Testis (tissue), 3 donors: ENCODE results near the gene AURKA. TPM values are rescaled to one million over a fixed set of nuclear protein-coding genes. Genes with fewer than 3 reads are reported as not detected.

Experiments used
- DNase-seq: peaks from one replicate; pipeline ENCODE4 v3.0.0-alpha.2; 2019
- H3K27ac ChIP-seq, 2 donors: fragments of 200-600 bp; sonication (generic); one replicate each; pipeline ENCODE4 v1.5.1; 2019
- H3K27me3 ChIP-seq: fragments of 200-600 bp; sonication (generic); one replicate; pipeline ENCODE4 v1.5.1; 2019
- H3K36me3 ChIP-seq: fragments of 200-600 bp; sonication (generic); one replicate; pipeline ENCODE4 v1.5.1; 2017; ENCODE audit warnings: low read depth; ENCODE audit errors: missing control alignments
- H3K4me1 ChIP-seq: fragments of 200-600 bp; sonication (generic); one replicate; pipeline ENCODE4 v1.5.1; 2019
- H3K4me3 ChIP-seq, 2 donors: fragments of 200-600 bp; sonication (generic); one replicate each; pipeline ENCODE4 v1.5.1; 2017 to 2019
- H3K9me3 ChIP-seq: fragments of 200-600 bp; sonication (generic); one replicate; pipeline ENCODE4 v1.5.1; 2017
- CTCF ChIP-seq, 3 experiments: fragments of 450-650 bp in 2 of 3; fragments of 200-600 bp in 1 of 3; sonication (generic) in 1 of 3; IDR thresholded peaks; one replicate each; pipeline ENCODE4 v1.5.1; 2016 to 2019; ENCODE audit warnings: antibody characterized with exemption in 3 of 3, mild to moderate bottlenecking in 2 of 3, moderate library complexity in 1 of 3
- POLR2A ChIP-seq: fragments of 450-650 bp; IDR thresholded peaks from one replicate; pipeline ENCODE4 v1.6.1; 2017; ENCODE audit warnings: antibody characterized with exemption, mild to moderate bottlenecking, moderate library complexity
- WGBS, 2 donors: methylation state at CpG; one replicate each; pipeline ENCODE4 v1.1.5; 2018; 5-methylcytosine and 5-hydroxymethylcytosine counted together
- intact Hi-C: fragments of 100-400 bp; cut with DNase I; formaldehyde crosslinking; loops from one replicate; pipeline ENCODE4 v1.15.1; 2023; ENCODE audit warnings: low total_unique reads
- polyA plus RNA-seq: library from polyadenylated mRNA; stranded (reverse); fragments of 350-450 nt; fragmentation: Illumina TruSeq; extraction: RNeasy Lipid Tissue Mini Kit (QIAGEN cat#74804); gene quantifications from one replicate; pipeline ENCODE4 v1.2.3, GENCODE V29; 2014; ENCODE audit warnings: low read depth, low replicate concordance; ENCODE audit not compliant: insufficient read depth
- total RNA-seq, 2 donors: library from RNA; depleted of rRNA; stranded (reverse); fragments of >200 nt; gene quantifications; one replicate each; pipeline ENCODE4 v1.2.3, GENCODE V29; 2016

The AURKA gene
- total and polyA plus RNA-seq, 3 donors from 2014 or later = 27.2 to 87.6 (median 35.4) TPM

GRCh38 chr20:56380375-56380774, 11.6 kb downstream of the AURKA start:
- 24 to 38% methylated on average over 1 of the region's 1 CpG for WGBS, 2 donors
- Histone ChIP-seq H3K27ac (no peak overlapping the region), H3K4me1 (no peaks in the 10 kb centered on the region), H3K9me3 (no peaks in the 10 kb centered on the region), H3K36me3 (no peaks in the 10 kb centered on the region), H3K4me3 (no peak overlapping the region), H3K27me3 (no peaks in the 10 kb centered on the region)
- no peak for DNase-seq
- TF ChIP-seq POLR2A = no peak
- TF ChIP-seq CTCF (IDR thresholded peaks at IDR 0.05) = no peak
- intact Hi-C loops = no loop called here

- Histone ChIP-seq H3K9me3 (no peaks in the 10 kb centered on the region), H3K4me1 (no peaks in the 10 kb centered on the region), H3K4me3 (no peak overlapping the region), H3K27ac (no peak overlapping the region), H3K27me3 (no peaks in the 10 kb centered on the region), H3K36me3 (no peaks in the 10 kb centered on the region)
- TF ChIP-seq CTCF (IDR thresholded peaks at IDR 0.05) (no peak), POLR2A (no peak)
- 94 to 98% methylated on average over 3 of the region's 3 CpGs for WGBS, 2 donors
- intact Hi-C loops = no loop called here
- no peak for DNase-seq
These were observed 13.6 kb downstream of the AURKA start for GRCh38 chr20:56378386-56378785.

GRCh38 chr20:56376331-56376730, 15.7 kb downstream of the AURKA start:
- H3K27ac ChIP-seq = no peak overlapping the region
- H3K9me3 ChIP-seq = no peaks in the 10 kb centered on the region
- 85 to 89% methylated on average over 2 of the region's 2 CpGs for WGBS, 2 donors
- H3K4me1 ChIP-seq = no peaks in the 10 kb centered on the region
- no peak overlapping the region for H3K4me3 ChIP-seq
- no peak for TF ChIP-seq POLR2A
- intact Hi-C loops = no loop called here
- DNase-seq = no peak
- H3K36me3 ChIP-seq = no peaks in the 10 kb centered on the region
- no peaks in the 10 kb centered on the region for H3K27me3 ChIP-seq

- no peaks in the 10 kb centered on the region for H3K27me3 ChIP-seq
- no peak overlapping the region for H3K27ac ChIP-seq
- no peaks in the 10 kb centered on the region for H3K4me1 ChIP-seq
- no peaks in the 10 kb centered on the region for H3K36me3 ChIP-seq
- no peaks in the 10 kb centered on the region for H3K9me3 ChIP-seq
- intact Hi-C loops = no loop called here
- no peak for DNase-seq
- H3K4me3 ChIP-seq = no peak overlapping the region
- no peak for TF ChIP-seq POLR2A
- no peak for TF ChIP-seq CTCF (IDR thresholded peaks at IDR 0.05)
- WGBS, 2 donors = 54 to 61% methylated on average over 1 of the region's 1 CpG
These were observed 18.1 kb downstream of the AURKA start for GRCh38 chr20:56373942-56374341.

- no peaks in the 10 kb centered on the region for H3K9me3 ChIP-seq
- H3K27me3 ChIP-seq = no peaks in the 10 kb centered on the region
- no peaks in the 10 kb centered on the region for H3K36me3 ChIP-seq
- no peak overlapping the region for H3K27ac ChIP-seq
- no peaks in the 10 kb centered on the region for H3K4me1 ChIP-seq
- TF ChIP-seq POLR2A (no peak), CTCF (IDR thresholded peaks at IDR 0.05) (no peak)
- H3K4me3 ChIP-seq = no peak overlapping the region
- DNase-seq = no peak
- intact Hi-C loops = no loop called here
- 80 to 83% methylated on average over 1 of the region's 1 CpG for WGBS, 2 donors
These were observed 19.2 kb downstream of the AURKA start for GRCh38 chr20:56372850-56373249.
